Gastroesophageal sphincter (tissue), 4 donors: ENCODE measurements around the gene ACSM2A. TPM values are rescaled to one million over a fixed set of nuclear protein-coding genes. Genes with fewer than 3 reads are reported as not detected.
"Not testable (repeated sequence)": the region's sequence is repeated elsewhere in the genome, so short reads cannot be mapped to it uniquely, and the experiment has no call there.

ENCODE experiments used
- ATAC-seq: fragments of 150-250 bp; one replicate; pipeline ENCODE4 v1.9.1; 2016; ENCODE audit warnings: mild to moderate bottlenecking, moderate library complexity
- H3K27ac ChIP-seq, 4 donors: fragments of 200-600 bp; sonication (generic) in 3 of 4; 1 replicate in 3 of 4; 2 replicates in 1 of 4; pipeline ENCODE4 v1.5.1; 2016 to 2019
- H3K27me3 ChIP-seq: fragments of 200-600 bp; sonication (generic); one replicate; pipeline ENCODE4 v1.5.1; 2019
- H3K36me3 ChIP-seq, 2 donors: fragments of 200-600 bp; sonication (generic); one replicate each; pipeline ENCODE4 v1.5.1; 2019; ENCODE audit warnings: control low read depth in 1 of 2
- H3K4me1 ChIP-seq, 3 donors: fragments of 200-600 bp; sonication (generic); 1 replicate in 2 of 3; 2 replicates in 1 of 3; pipeline ENCODE4 v1.5.1; 2016 to 2019; ENCODE audit warnings: control low read depth in 2 of 3
- H3K4me3 ChIP-seq, 2 donors: fragments of 200-600 bp; sonication (generic); one replicate each; pipeline ENCODE4 v1.5.1; 2019; ENCODE audit warnings: mild to moderate bottlenecking in 1 of 2, moderate library complexity in 1 of 2
- H3K9me3 ChIP-seq, 3 donors: fragments of 200-600 bp; sonication (generic); one replicate each; pipeline ENCODE4 v1.5.1; 2017 to 2019; ENCODE audit warnings: control low read depth in 2 of 3
- EP300 ChIP-seq: sonication (generic); formaldehyde crosslinking; IDR thresholded peaks from one replicate; pipeline ENCODE4 v1.6.1; 2017; ENCODE audit warnings: antibody characterized with exemption, mild to moderate bottlenecking
- POLR2A ChIP-seq, 2 donors: fragments of 450-650 bp; IDR thresholded peaks; one replicate each; pipeline ENCODE4 v1.6.1; 2017; ENCODE audit warnings: antibody characterized with exemption in 2 of 2, mild to moderate bottlenecking in 2 of 2, moderate library complexity in 1 of 2
- POLR2AphosphoS5 ChIP-seq: sonication (generic); formaldehyde crosslinking; IDR thresholded peaks from one replicate; pipeline ENCODE4 v1.6.1; 2017; ENCODE audit warnings: antibody characterized with exemption
- WGBS, 2 donors: methylation state at CpG; one replicate each; pipeline ENCODE4 v1.1.5; 2018; ENCODE audit warnings: low coverage in 1 of 2; 5-methylcytosine and 5-hydroxymethylcytosine counted together
- total RNA-seq, 4 donors: library from RNA; depleted of rRNA; stranded (reverse); fragments of >200 nt; gene quantifications; one replicate each; pipeline ENCODE4 v1.1.0, GENCODE V29; 2016
- TF ChIP-seq, protein P1 (sequence below), 4 experiments: fragments of 200-600 bp in 2 of 4; fragments of 450-650 bp in 2 of 4; sonication (generic) in 1 of 4; IDR thresholded peaks; one replicate each; pipeline ENCODE4 v1.5.1; 2017 to 2019; ENCODE audit warnings: antibody characterized with exemption in 4 of 4, mild to moderate bottlenecking in 2 of 4, moderate library complexity in 2 of 4

ACSM2A gene
- total RNA-seq, 4 donors from 2014 or later: 0.15 TPM; not detected in 3

DNA sequence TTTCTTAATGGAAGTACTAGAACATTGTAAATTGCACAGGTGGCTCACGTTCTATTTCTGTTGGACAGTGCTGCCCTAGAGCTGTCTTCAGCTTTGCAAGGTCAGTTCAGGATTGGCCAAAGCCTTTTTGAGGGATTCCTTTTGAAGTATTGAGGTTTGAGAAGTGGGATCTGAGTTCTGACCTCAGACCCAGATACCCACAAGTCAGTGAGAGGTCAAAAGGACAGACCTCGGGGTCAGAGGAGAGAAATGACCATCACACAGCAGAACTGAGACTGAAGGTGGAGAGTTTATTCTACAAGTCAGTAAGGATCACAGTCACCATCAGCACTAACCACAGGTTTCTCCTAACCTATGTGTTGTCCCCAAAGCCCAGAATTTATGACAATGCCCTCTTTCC is 40.3 kb upstream of the ACSM2A start:
- Histone ChIP-seq H3K36me3 (no peaks in the 10 kb centered on the region), H3K4me3 (no peak overlapping the region), H3K4me1 (no peaks in the 10 kb centered on the region), H3K27ac (no peak overlapping the region), H3K27me3 (peaks cover 7% of the 10 kb centered on the region), H3K9me3 (no peaks in the 10 kb centered on the region)
- TF ChIP-seq, protein P1, sequence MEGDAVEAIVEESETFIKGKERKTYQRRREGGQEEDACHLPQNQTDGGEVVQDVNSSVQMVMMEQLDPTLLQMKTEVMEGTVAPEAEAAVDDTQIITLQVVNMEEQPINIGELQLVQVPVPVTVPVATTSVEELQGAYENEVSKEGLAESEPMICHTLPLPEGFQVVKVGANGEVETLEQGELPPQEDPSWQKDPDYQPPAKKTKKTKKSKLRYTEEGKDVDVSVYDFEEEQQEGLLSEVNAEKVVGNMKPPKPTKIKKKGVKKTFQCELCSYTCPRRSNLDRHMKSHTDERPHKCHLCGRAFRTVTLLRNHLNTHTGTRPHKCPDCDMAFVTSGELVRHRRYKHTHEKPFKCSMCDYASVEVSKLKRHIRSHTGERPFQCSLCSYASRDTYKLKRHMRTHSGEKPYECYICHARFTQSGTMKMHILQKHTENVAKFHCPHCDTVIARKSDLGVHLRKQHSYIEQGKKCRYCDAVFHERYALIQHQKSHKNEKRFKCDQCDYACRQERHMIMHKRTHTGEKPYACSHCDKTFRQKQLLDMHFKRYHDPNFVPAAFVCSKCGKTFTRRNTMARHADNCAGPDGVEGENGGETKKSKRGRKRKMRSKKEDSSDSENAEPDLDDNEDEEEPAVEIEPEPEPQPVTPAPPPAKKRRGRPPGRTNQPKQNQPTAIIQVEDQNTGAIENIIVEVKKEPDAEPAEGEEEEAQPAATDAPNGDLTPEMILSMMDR (IDR thresholded peaks at IDR 0.05): no peak
- TF ChIP-seq EP300 (no peak), POLR2A (IDR thresholded peaks at IDR 0.05) (no peak), POLR2AphosphoS5 (no peak)
- ATAC-seq: no peak
- WGBS, 2 donors: 79 to 92% methylated on average over 1 to 2 of the region's 2 CpGs

DNA sequence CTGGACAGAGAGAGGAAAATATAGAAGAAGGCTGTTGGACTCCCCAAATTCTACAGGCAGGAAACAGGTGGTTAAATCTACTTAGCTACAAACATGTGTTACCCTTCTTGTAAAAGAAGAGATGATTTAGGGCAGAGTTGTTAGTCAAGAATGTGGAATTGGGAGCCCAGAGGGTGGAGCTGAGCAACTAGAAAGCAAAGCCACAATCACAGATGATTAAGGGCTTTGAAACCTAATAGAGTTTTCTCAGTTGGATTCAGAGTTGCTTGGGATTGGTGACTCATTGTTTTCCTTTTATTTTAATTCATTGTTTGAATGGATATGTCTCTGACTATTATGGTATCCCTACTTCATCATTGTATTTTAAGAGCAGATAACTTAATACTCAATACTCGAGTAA is 35.8 kb upstream of the ACSM2A start:
- H3K27ac ChIP-seq: no peak overlapping the region
- H3K36me3 ChIP-seq: no peaks in the 10 kb centered on the region
- no peaks in the 10 kb centered on the region for H3K9me3 ChIP-seq
- no peak for ATAC-seq
- WGBS, 2 donors: 47% methylated on average over 1 of the region's 1 CpG; no CpG with 5 or more reads in 1 of the 2 donors
- H3K27me3 ChIP-seq: peaks cover 7% of the 10 kb centered on the region
- no peaks in the 10 kb centered on the region for H3K4me1 ChIP-seq
- no peak overlapping the region for H3K4me3 ChIP-seq
- TF ChIP-seq POLR2A (IDR thresholded peaks at IDR 0.05) (no peak), EP300 (no peak)

DNA sequence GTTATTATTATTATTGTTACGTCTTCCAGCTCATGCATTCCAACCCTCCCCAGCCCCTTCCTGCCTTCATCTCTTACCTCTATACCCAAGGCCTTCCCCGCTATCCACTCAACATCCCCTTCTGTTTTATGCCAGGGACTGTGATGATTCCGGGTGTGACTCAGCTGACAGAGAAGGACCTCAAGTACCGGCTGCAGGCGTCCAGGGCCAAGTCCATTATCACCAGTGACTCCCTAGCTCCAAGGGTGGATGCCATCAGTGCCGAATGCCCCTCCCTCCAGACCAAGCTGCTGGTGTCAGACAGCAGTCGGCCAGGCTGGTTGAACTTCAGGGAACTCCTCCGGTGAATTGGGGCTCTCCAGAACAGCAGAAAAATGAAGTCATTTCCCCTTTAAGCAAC is 32.2 kb upstream of the ACSM2A start:
- H3K9me3 ChIP-seq, H3K36me3 ChIP-seq, H3K4me1 ChIP-seq, H3K27ac ChIP-seq, ATAC-seq, H3K27me3 ChIP-seq, H3K4me3 ChIP-seq: not testable (repeated sequence)
- WGBS, 2 donors: 80 to 84% methylated on average over 1 to 3 of the region's 8 CpGs

DNA sequence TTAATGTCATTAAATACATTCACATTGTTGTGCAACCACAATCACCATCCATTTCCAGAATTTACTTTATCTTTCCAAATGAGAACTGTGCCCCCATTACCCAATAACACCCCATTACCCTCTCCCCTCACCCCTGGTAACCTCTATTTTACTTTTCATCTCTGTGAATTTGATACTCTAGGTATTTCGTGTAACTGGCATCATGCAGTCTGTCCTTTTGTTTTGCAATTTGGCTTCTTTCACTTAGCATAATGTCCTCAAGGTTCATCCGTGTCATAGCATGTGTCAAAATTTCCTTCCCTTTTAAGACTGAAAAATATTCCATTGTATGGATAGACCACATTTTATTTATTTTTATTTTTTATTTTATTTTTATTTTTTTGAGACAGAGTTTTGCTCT is 29.6 kb upstream of the ACSM2A start:
- not testable (repeated sequence) for H3K4me1 ChIP-seq, H3K4me3 ChIP-seq, H3K9me3 ChIP-seq, H3K36me3 ChIP-seq, ATAC-seq, H3K27ac ChIP-seq, H3K27me3 ChIP-seq
- WGBS, 2 donors: 61 to 66% methylated on average over 2 of the region's 2 CpGs

DNA sequence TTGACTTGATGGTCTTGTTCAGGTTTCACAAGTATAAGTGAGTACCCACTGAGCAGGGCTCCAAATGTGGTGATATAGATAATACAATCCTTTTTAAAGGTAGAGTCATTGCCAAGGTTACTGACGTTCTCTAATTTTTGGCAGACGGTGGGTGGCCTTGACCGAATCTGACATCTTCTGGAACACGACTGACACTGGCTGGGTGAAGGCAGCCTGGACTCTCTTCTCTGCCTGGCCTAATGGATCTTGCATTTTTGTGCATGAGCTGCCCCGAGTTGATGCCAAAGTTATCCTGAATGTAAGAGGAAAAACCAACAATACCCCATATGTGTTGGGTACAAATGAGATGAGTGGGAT is 27.6 kb upstream of the ACSM2A start:
- not testable (repeated sequence) for H3K9me3 ChIP-seq, H3K27me3 ChIP-seq, ATAC-seq, H3K4me1 ChIP-seq, H3K4me3 ChIP-seq, H3K27ac ChIP-seq, H3K36me3 ChIP-seq
- WGBS, 2 donors: 100% methylated on average over 1 of the region's 5 CpGs

DNA sequence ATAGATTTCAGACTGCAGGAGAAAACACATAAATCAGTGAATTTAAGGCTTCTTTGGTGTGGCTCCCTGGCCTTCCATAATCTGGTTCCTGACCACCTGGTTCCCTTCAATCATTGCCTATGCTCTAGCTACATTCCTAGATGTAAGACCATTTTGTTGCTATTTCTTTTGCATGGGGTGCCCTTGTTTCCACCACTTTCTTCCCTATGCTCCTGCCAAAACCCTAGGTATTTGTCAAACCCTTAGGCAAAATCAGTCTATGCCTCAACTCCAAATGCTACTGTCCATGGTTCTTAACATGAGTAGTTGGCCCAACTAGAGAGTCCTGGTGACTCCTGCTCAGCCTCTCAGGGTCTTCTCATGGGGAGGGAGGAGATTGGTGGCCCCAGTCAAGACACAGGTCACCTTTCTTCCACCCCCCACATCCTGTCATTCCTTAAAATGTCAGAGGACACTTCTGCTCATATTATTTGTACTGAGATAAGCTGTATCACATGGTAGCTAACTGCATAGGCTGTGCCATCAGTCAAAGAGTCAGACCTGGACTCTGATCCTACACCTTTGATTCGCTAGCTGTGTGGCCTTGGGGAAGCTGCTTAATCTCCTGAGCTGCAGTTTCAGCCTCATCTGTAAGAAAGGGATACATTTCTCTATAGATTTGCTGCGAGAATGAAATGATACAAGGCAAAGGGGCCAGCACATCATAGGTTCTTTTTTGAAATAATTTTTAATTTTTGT is 27.0 kb upstream of the ACSM2A start:
- WGBS, 2 donors: 68 to 78% methylated on average over 2 of the region's 2 CpGs
- ATAC-seq: no peak
- no peaks in the 10 kb centered on the region for H3K27me3 ChIP-seq
- no peaks in the 10 kb centered on the region for H3K36me3 ChIP-seq
- H3K9me3 ChIP-seq: no peaks in the 10 kb centered on the region
- H3K4me3 ChIP-seq: no peak overlapping the region
- TF ChIP-seq, protein P1 (IDR thresholded peaks at IDR 0.05): no peak
- TF ChIP-seq POLR2AphosphoS5 (no peak), POLR2A (IDR thresholded peaks at IDR 0.05) (no peak), EP300 (no peak)
- H3K4me1 ChIP-seq: no peaks in the 10 kb centered on the region
- H3K27ac ChIP-seq: no peak overlapping the region

DNA sequence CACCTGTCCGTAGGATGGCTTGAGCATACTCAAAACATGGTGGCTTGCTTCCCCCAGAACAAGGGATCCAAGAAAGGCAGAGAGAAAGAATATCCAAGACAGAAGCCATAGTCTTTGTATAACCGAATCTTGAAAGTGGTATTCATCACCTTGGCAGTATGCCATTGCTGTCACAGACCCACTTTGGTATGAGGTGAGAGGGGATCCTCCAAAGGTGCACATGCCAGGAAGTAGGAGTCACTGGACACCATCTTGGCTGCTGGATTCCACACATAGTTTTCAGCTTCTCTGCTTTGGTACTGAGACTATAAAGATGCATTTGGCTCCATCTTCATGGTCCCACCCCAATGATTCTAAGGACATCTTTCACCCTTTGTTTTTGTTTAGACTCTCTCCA is 23.9 kb upstream of the ACSM2A start:
- not testable (repeated sequence) for H3K27ac ChIP-seq, H3K36me3 ChIP-seq, ATAC-seq, H3K4me3 ChIP-seq, H3K9me3 ChIP-seq, H3K27me3 ChIP-seq, H3K4me1 ChIP-seq
- 89% methylated on average over 2 of the region's 2 CpGs; no CpG with 5 or more reads in 1 of the 2 donors for WGBS, 2 donors

DNA sequence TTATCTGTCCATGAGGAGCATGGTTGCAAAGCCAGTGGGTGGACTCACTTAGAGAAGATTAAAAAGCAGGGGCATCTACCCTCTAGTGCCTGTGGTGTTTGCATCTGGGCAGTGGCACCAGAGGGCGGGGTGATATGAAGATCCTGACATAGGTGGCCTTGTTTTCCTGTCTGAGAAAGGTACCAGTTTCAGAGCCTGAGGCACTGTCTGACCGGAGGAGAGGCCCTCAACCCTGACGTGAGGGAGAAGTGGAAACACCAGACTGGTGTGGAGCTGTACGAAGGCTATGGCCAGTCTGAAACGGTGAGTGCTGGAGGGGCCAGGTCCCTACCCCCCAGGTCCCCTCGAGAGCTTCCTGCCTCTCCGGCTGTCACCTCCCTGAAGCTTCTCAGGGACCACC is 21.8 kb upstream of the ACSM2A start:
- H3K4me3 ChIP-seq, H3K36me3 ChIP-seq, H3K9me3 ChIP-seq, H3K4me1 ChIP-seq, H3K27ac ChIP-seq, H3K27me3 ChIP-seq, ATAC-seq: not testable (repeated sequence)
- 45 to 68% methylated on average over 2 to 6 of the region's 7 CpGs for WGBS, 2 donors

DNA sequence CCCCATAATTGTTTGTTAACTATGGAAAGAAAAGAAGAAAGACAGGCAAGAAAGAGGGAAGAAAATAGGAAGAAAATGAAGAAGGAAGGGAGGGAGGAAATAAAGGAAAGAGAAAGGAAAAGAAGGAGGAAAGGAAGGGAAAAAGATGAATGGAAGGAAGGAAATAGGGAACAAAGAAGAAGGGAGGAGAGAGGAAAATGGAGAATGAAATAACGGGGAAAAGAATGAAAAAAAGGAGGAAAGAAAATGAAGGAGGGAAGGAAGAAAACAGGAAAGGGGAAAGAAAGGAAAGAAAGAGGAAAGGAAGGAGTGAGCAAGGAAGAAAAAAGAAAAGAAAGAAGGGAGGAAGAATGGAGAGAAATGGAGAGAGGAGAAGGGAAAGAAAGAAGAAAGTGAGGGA is 20.8 kb upstream of the ACSM2A start:
- H3K27me3 ChIP-seq, H3K4me3 ChIP-seq, H3K36me3 ChIP-seq, ATAC-seq, H3K4me1 ChIP-seq, H3K27ac ChIP-seq, H3K9me3 ChIP-seq: not testable (repeated sequence)
- 50 to 80% methylated on average over 1 of the region's 1 CpG for WGBS, 2 donors
